Activated T-helper 9 cell treated with anti-CD3 and anti-CD28 coated beads, Interleukin-2, amount 50 U/mL, for 16 hours (primary cell): ENCODE data around the gene RAI14.
"Not testable (repeated sequence)": the region's sequence is repeated elsewhere in the genome, so short reads cannot be mapped to it uniquely, and the experiment has no call there.

Experiments used
- DNase-seq: peaks from one replicate; pipeline ENCODE4 v3.0.0-alpha.2; 2020; ENCODE audit warnings: low read depth

Gene RAI14

DNA sequence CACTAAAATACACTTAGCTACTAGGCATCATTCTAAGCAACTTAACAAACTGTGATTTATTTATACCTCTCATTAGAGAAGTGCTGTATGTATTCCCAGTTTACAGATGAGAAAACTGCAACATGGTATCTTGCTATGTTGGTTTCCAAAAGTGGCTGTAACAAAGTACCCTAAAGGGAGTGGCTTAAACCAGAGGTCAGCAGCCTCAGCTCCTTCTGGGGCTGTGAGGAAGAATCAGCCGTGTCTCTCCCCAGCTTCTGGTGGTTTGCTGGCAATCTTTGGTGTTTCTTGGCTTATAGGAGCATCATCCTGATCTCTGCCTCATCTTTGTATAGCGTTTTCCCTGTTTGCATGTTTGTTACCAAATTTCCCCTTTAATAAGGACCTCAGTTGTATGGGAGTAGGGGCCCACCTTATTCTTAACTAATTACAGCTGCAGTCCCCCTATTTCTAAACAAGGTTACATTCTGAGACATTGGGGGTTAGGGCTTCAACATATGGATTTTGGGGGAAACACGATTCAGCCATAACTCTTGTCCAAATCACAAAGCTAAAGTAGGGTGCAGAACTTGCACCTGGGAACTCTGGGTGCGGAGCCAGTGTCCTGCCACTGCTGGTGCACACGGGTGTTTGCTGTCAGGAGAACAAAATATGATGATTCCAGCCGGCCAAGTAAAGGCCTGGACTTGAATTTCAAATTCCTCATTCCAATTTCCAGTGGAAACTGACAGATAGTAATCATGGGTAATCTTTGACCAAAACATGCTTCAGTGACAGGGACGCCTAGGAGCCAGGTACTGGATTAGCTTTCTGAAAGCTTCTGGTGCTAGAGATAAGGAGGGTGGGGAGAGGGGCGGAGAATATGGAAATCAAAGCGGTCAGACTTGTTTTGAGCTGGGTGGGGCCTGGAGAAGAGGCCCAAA is 43.3 kb downstream of the RAI14 start:
- DNase-seq, result no peak

GRCh38 chr5:34700078-34700452 is 43.9 kb downstream of the RAI14 start:
- no peak for DNase-seq

GRCh38 chr5:34701442-34701841 is 45.3 kb downstream of the RAI14 start:
- DNase-seq, result not testable (repeated sequence)

GRCh38 chr5:34703767-34704713 is 47.9 kb downstream of the RAI14 start:
- DNase-seq, result no peak

DNA sequence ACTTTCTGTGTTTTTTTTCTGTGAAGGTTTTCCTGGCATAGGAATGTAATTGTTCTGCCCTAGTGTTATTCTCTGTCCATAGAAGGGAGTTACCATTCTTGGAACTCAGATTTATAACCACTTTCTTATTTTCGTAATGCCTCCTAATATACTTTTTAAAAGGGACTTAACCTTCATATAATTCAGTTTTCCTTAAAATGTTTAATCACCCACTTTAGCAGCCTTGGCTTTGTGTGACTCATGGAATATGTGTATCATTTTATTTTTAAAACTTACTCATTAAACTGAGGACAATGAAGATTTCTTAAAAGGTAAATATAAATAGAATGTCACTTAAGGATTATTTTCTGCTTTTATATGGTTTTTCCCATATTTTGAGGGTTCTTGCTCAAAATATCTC is 50.0 kb downstream of the RAI14 start:
- no peak for DNase-seq

DNA sequence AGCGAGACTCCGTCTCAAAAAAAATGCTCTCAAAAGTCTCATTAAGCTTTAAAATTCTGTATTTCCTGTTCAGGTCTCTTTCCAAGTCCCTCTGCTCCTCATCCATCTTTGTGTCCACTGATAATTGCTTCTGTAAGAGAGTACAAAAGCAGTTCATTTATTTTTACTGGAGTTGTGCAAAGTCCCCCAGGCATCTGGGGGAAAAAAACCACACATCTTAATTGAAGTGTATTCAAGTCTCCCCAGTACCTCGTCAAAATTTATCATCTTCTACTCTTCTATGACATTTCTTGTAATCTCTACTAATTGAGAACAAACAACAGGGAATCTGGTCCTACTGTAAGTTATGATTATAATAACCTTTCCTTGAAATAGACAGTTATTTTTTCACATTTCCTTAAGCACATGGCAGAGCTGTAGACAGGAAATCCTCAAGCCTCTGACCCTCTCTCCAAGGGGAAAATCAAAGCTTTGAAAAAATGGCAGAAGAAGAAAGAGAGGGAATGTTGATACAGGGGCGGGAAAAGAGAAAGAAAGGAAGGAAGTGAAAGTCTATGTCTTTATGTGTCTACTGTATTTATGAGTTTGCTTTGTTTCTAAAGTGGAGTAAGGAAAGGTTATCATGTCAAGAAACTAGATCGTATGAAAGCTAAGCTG is 51.5 kb downstream of the RAI14 start:
- DNase-seq, result no peak

- no peak for DNase-seq
These were observed 52.6 kb downstream of the RAI14 start for GRCh38 chr5:34708777-34709176.

GRCh38 chr5:34709861-34710673 is 53.9 kb downstream of the RAI14 start:
- DNase-seq, result no peak

GRCh38 chr5:34712565-34712964 is 56.4 kb downstream of the RAI14 start:
- no peak for DNase-seq

DNA sequence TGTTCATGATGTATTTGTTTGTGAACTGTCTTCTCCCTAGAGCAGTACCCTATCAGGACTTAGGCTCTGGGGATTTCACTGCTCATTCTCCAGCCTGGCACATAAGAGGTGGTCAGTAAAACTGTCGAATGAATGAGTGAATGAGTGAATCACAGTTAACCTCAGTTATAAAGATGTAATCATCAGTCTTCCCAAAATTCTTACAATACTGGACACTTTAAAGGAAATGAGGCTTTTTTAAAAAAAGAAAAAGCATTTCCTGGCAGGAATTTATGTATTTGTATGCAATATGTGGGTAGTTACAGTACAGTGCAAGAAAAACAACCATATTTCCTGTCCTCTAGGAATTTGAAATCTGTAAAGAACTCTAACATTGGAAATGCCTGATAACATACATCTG is 59.6 kb downstream of the RAI14 start:
- no peak for DNase-seq

DNA sequence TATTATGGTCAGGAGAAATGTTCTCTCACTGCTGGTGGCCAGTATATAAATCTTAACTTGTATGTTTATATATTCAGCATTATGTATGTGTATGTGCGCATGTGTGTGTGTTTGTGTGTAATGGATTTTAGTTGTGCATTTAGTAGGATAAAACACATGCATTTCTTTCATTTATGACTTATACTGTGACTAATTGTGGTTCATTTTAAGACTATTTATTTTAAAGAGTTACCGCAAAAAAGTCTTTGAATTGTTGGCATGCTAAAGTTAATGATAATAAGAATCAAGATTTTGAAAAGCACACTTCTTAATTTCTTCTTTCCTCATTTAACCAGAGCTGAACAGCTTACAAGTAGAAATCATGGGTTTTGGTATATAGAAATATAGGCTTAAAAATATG is 60.9 kb downstream of the RAI14 start:
- no peak for DNase-seq

DNA sequence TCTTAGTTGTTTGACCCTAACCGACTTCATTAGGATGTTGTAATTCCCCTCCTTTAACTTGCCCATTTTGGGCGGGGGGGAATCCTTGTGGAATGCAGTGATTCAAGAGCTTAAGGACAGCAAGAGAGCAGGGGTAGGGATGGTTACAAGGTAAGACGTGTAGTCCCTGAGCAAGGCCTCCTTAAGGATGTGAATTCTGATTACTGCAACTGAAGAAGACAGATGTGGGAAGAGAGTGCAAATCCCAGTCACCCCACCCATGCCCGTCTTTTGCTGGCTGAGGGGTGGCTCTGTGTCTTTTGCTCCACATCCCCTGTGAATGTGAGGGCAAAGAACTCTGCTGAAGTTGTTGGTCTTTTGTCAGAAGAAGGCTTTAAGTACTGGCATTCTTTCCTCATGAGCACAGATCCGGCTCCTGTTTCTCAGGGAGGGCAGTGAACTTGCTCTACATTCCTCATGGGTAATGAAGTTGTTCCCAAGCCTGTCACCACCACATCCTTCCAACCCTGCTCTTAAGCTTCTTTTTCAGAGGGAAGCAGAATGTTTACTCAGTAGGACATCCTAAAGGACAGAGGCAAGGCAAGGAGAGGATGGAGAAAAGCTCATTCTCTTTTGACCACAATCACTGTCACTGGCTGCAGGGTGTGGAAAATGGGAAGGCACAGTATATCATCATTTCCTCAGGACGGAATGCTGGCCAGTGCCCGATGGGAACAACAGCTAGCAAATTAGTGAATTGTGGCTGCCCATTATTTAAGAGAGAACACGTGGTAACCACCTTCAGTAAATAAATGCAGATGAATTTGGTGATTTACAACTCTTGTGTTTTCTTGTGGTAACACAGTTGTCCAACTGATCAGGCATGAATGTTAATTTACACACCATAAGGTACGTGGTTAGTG is 61.5 kb downstream of the RAI14 start:
- DNase-seq, result no peak

- no peak for DNase-seq
These were observed 62.4 kb downstream of the RAI14 start for GRCh38 chr5:34718516-34718915.

DNA sequence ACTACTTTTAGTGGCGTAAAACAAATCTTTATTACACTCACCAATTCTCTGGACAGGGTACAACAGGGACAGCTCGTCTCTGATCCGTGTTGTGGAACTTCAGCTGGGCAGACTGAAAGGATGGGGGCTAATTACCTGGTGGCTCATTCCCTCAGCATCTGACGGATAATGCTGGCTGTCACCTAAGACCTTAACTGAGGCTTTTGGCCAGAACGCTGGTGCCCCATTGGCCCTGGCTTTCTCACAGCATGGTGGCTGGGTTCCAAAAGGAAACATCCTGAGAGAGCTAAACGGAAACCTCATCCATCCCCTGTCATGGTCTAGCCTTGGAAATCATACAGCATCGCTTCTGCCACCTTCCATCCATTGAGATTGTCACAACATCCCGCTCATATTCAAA is 62.9 kb downstream of the RAI14 start:
- DNase-seq, result no peak

- DNase-seq, result no peak
These were observed 65.2 kb downstream of the RAI14 start for GRCh38 chr5:34721327-34721726.

DNA sequence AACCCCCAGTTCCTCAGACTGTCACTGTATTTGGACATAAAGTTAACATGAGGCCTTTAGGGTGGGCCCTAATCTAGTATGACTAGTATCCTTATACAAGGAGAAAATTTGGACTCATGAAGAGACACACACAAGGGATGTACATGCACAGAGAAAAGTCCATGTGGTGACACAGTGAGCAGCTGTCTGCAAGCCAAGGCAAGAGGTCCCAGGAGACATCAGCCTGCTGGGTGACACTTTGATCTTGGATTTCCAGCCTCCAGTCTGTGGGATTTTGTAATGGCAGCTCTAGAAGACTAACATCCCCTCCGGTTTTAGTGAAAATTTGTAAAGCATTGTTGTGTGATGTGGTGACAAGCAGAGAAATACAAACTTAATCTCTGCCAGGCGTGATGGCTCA is 66.1 kb downstream of the RAI14 start:
- DNase-seq, result no peak

DNA sequence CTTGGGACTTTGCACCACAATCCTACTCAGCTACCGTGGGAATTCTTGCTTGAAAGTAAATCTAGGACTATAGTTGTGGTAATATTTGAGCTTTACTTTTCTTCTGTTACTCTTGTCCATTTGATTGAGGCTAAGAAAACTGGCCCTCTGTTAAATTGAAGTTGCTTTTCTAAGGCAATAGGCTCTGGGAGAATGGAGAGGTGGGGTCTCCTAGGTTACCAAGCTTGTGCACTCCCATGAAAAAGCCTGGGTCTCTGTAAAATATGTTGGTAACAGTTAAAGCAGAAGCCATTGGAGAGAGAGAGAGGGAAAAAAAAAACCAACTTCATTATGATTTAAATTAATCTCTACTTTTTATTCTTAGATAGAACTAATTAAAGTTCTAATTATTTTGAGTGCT is 68.6 kb downstream of the RAI14 start:
- DNase-seq, result no peak

DNA sequence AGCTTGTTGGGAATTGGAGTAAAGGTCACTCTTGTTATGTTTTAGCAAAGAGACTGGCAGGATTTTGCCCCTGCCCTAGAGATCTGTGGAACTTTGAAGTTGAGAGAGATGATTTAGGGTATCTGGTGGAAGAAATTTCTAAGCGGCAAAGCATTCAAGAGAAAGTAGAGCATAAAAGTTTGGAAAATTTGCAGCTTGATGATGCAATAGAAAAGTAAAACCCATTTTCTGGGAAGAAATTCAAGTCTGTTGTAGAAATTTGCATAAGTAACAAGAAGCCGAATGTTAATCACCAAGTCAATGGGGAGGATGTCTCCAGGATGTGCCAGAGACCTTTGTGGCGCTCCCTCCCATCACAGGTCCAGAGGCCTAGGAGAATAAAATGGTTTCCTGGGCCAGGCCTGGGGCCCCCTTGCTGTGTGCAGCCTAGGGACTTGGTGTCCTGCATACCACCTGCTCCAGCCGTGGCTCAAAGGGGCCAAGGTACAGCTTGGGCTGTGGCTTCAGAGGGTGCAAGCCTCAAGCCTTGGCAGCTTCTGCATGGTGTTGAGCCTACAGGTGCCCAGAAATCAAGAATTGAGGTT is 71.1 kb downstream of the RAI14 start:
- not testable (repeated sequence) for DNase-seq

DNA sequence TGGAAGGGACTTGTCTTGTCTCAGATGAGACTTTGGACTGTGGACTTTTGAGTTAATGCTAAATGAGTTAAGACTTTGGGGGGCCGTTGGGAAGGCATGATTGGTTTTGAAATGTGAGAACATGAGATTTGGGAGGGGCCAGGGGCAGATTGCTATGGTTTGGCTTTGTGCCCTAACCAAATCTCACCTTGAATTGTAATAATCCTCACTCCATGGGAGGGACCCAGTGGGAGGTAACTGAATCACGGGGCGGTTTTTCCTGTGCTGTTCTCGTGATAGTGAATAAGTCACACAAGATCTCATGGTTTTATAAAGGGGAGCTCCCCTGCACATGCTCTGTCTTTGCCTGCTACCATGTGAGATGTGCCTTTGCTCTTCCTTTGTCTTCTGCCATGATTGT is 72.1 kb downstream of the RAI14 start:
- no peak for DNase-seq
